ENCODE measurements around the gene IRAK3.

- TF ChIP-seq FOSL1 (IDR thresholded peaks at IDR 0.05; ENCODE audit: low read depth) = no peak
- TF ChIP-seq CTCF (IDR thresholded peaks at IDR 0.05 in 2 of 3, conservative IDR thresholded peaks at IDR 0.05 in 1 of 3; ENCODE audit: borderline replicate concordance in 1 of 3, insufficient read depth in 1 of 3, low read depth in 2 of 3, low read length in 2 of 3) = no peak
- TF ChIP-seq EZH2 (IDR thresholded peaks at IDR 0.05) = no peak
- no peak for TF ChIP-seq ZNF274 (IDR thresholded peaks at IDR 0.05; ENCODE audit: low read depth, low read length)
- TF ChIP-seq POLR2A (IDR thresholded peaks at IDR 0.05; ENCODE audit: borderline replicate concordance, extremely low read depth, insufficient read depth, insufficient read length) = no peak
- no peak for TF ChIP-seq REST (IDR thresholded peaks at IDR 0.05; ENCODE audit: low read depth)
- no peak for TF ChIP-seq EGR1 (IDR thresholded peaks at IDR 0.05; ENCODE audit: low read depth)
- TF ChIP-seq SIN3A (IDR thresholded peaks at IDR 0.05; ENCODE audit: low read depth) = no peak
- no peak for TF ChIP-seq POLR2AphosphoS5 (IDR thresholded peaks at IDR 0.05; ENCODE audit: low read depth, low read length)
- no peak for TF ChIP-seq ELF1 (IDR thresholded peaks at IDR 0.05; ENCODE audit: borderline replicate concordance, low read depth)
- TF ChIP-seq RAD21 (IDR thresholded peaks at IDR 0.05; ENCODE audit: low read depth) = no peak
- TF ChIP-seq MAX (IDR thresholded peaks at IDR 0.05) = no peak
- TF ChIP-seq YY1 (IDR thresholded peaks at IDR 0.05; ENCODE audit: extremely low read depth, insufficient replicate concordance, low read depth, low read length) = no peak
Observed at GRCh38 chr12:66232263-66232662, 43.2 kb downstream of the IRAK3 start.
